HFFc6 (cell line): ENCODE data around the gene NTMT1. TPM values are rescaled to one million over a fixed set of nuclear protein-coding genes. Genes with fewer than 3 reads are reported as not detected.

Experiments used
- DNase-seq: peaks from one replicate; pipeline ENCODE4 v3.0.0-alpha.2; 2018
- H3K27ac Mint-ChIP-seq: 2 replicates; pipeline ENCODE4 v1.8.0; 2020; ENCODE audit warnings: mild to moderate bottlenecking, mixed read lengths
- H3K27me3 Mint-ChIP-seq: 2 replicates; pipeline ENCODE4 v1.8.0; 2021; ENCODE audit warnings: mild to moderate bottlenecking, moderate library complexity, mixed read lengths; ENCODE audit not compliant: insufficient read depth
- H3K36me3 Mint-ChIP-seq: 2 replicates; pipeline ENCODE4 v1.8.0; 2021; ENCODE audit warnings: low read depth, mixed read lengths
- H3K4me1 Mint-ChIP-seq: 2 replicates; pipeline ENCODE4 v1.8.0; 2020; ENCODE audit warnings: low read depth, mixed read lengths
- H3K4me3 Mint-ChIP-seq: 2 replicates; pipeline ENCODE4 v1.8.0; 2020; ENCODE audit warnings: mild to moderate bottlenecking, moderate library complexity, mixed read lengths
- H3K9me3 Mint-ChIP-seq: 2 replicates; pipeline ENCODE4 v1.8.0; 2020; ENCODE audit warnings: mild to moderate bottlenecking, mixed read lengths
- total RNA-seq, 6 experiments: library from RNA; stranded (reverse); fragmentation: NEBNext Ultra II Directional; extraction: Animal tissue kit (Norgen Biotek cat#: 25700); gene quantifications; 2 replicates in 1 of 6; 3 replicates in 5 of 6; pipeline ENCODE4 v1.2.3, GENCODE V29; 2021
- TF ChIP-seq, protein P1 (sequence below): fragments of 200-600 bp; sonication (generic); IDR thresholded peaks from 2 replicates; pipeline ENCODE4 v1.5.0; 2021; ENCODE audit warnings: antibody characterized with exemption, mild to moderate bottlenecking

NTMT1 gene
- total RNA-seq, 6 experiments from 2014 or later = 81.6 to 90.0 (median 87.7) TPM

GRCh38 chr9:129606161-129607026 lies 19.6 kb upstream of the NTMT1 start:
- Mint-ChIP-seq H3K9me3 (no peaks in the 10 kb centered on the region), H3K4me1 (peaks cover 37% of the 10 kb centered on the region), H3K27ac (no peak overlapping the region), H3K27me3 (peaks cover 2% of the 10 kb centered on the region), H3K36me3 (no peaks in the 10 kb centered on the region), H3K4me3 (no peak overlapping the region)
- TF ChIP-seq, protein P1, sequence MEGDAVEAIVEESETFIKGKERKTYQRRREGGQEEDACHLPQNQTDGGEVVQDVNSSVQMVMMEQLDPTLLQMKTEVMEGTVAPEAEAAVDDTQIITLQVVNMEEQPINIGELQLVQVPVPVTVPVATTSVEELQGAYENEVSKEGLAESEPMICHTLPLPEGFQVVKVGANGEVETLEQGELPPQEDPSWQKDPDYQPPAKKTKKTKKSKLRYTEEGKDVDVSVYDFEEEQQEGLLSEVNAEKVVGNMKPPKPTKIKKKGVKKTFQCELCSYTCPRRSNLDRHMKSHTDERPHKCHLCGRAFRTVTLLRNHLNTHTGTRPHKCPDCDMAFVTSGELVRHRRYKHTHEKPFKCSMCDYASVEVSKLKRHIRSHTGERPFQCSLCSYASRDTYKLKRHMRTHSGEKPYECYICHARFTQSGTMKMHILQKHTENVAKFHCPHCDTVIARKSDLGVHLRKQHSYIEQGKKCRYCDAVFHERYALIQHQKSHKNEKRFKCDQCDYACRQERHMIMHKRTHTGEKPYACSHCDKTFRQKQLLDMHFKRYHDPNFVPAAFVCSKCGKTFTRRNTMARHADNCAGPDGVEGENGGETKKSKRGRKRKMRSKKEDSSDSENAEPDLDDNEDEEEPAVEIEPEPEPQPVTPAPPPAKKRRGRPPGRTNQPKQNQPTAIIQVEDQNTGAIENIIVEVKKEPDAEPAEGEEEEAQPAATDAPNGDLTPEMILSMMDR = no peak
- no peak for DNase-seq

GRCh38 chr9:129607027-129607387 lies 19.0 kb upstream of the NTMT1 start:
- Mint-ChIP-seq H3K9me3 (no peaks in the 10 kb centered on the region), H3K27me3 (peaks cover 2% of the 10 kb centered on the region), H3K36me3 (no peaks in the 10 kb centered on the region), H3K4me1 (peaks cover 37% of the 10 kb centered on the region), H3K27ac (peak overlapping the region; percentile 86), H3K4me3 (no peak overlapping the region)
- TF ChIP-seq, protein P1 = no peak
- no peak for DNase-seq

DNA sequence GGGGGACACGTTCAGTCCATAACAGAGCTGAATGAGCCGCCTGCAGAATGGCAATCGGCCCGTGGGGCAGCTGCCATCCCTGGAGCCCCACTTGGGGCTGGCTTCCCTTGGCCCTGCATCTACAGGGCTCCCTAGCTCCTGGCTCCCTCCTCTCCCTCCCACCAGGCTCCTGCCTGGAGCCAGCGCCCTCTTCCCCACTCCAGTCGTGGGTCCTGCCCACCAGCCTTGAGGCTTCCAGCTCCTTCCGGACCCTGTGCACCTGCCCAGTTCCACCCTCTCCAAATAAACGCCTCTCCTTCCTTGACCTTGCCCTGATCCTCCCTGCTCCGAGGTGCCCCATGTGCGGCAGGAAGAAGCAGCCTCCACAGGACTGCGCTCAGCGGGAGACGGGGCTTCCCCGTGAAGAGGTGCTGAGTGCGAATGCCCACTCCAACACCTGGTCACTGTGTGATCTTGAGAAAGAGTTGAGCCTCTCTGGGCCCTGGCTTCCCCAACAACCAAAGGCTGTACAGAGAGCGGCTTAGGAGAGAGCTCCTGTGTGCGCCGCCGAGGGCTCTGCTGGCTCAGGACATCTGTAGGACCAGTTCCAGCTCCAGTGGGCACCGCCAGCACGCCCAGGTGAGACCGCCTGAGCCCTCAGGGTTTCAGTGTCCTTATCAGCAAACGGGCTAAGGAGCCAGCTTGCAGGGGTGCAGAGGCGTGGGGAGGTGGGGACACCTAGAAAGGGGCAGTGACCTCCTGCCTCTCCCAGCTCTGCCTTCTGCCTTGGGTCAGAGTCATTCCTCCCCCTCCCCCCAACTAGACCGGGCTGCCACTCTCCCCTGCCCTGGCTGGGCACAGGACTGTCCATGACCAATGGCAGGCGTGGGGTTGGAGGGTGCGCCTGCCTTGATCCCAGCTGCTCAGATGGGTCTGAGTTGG lies 17.1 kb upstream of the NTMT1 start:
- H3K4me3 Mint-ChIP-seq = no peak overlapping the region
- no peaks in the 10 kb centered on the region for H3K36me3 Mint-ChIP-seq

DNA sequence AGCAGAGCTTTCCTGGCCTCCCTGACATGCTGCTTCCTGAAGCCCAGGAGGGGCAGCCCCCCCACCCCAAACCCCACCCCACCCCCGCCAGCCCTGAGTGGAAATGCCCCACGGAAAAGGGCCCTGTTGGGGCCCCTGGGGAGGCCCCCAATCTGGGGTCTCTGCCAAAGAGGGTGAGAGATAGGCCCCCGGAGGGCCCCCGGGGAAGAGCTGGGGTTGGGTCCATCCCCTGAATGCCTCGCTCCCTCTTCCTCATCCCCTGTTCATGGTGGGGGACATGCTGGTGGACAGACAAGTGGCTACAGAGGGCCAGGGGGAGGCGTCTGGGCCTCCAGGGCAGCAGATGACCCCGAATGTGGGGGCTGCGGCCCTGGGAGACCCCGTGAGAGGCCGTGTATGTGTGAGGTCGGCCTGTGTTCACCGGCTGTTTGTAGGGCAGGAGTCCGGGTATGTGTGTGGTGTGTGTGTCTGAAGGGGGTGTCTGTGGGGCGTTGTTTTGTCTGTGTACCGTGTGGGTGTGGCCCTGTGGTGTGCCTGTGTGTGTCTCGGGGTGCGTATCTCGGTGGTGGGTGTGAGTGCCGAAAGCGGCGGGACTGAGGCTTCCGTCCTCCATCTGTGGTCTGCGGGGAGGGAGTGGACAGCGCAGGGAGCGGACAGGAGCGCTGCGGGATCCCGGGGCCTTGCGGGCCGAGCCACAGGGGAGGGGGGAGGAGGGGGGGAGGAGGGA lies 16.3 kb upstream of the NTMT1 start:
- peak; percentile 28 for DNase-seq
- Mint-ChIP-seq H3K27ac (peak overlapping the region; percentile 80), H3K27me3 (no peaks in the 10 kb centered on the region; the same call in 1 of the 2 replicates), H3K9me3 (no peaks in the 10 kb centered on the region), H3K4me1 (peaks cover 33% of the 10 kb centered on the region), H3K4me3 (peak overlapping the region; percentile 83), H3K36me3 (no peaks in the 10 kb centered on the region)
- TF ChIP-seq, protein P1 = no peak

More for the DNA sequence above, 17.1 kb upstream of the NTMT1 start:
- Mint-ChIP-seq H3K4me1 (peaks cover 33% of the 10 kb centered on the region), H3K9me3 (no peaks in the 10 kb centered on the region), H3K27me3 (no peaks in the 10 kb centered on the region; the same call in 1 of the 2 replicates), H3K27ac (peak overlapping the region; percentile 86)
- TF ChIP-seq, protein P1 = no peak
- DNase-seq = no peak

- Mint-ChIP-seq H3K27me3 (no peaks in the 10 kb centered on the region; the same call in 1 of the 2 replicates), H3K9me3 (no peaks in the 10 kb centered on the region), H3K27ac (no peak overlapping the region), H3K36me3 (no peaks in the 10 kb centered on the region), H3K4me1 (peaks cover 33% of the 10 kb centered on the region), H3K4me3 (peak overlapping the region; percentile 88)
- TF ChIP-seq, protein P1 = no peak
- DNase-seq = no peak
These were observed 15.8 kb upstream of the NTMT1 start for GRCh38 chr9:129610213-129610472.
